Neutrophil (primary cell): ENCODE results near the gene ZBTB21.

ENCODE experiments used
- H3K27ac ChIP-seq: fragments of 200-600 bp; sonication (generic); 2 replicates; pipeline ENCODE4 v1.5.1; 2016; ENCODE audit warnings: mild to moderate bottlenecking, moderate library complexity
- H3K27me3 ChIP-seq: fragments of 200-600 bp; sonication (generic); 2 replicates; pipeline ENCODE4 v1.6.0; 2016; ENCODE audit warnings: mild to moderate bottlenecking
- H3K36me3 ChIP-seq: fragments of 200-600 bp; sonication (generic); 2 replicates; pipeline ENCODE4 v1.5.1; 2017
- H3K4me1 ChIP-seq, 2 experiments: fragments of 200-600 bp in 1 of 2; sonication (generic) in 1 of 2; 1 replicate in 1 of 2; 2 replicates in 1 of 2; pipeline versions ENCODE4 v1.5.1 to v1.6.1; 2013 to 2016; ENCODE audit warnings: low read depth in 1 of 2, low read length in 1 of 2, mild to moderate bottlenecking in 1 of 2, moderate library complexity in 1 of 2; ENCODE audit not compliant: control insufficient read depth in 1 of 2, insufficient read depth in 1 of 2
- H3K4me3 ChIP-seq, 2 experiments: fragments of 200-600 bp in 1 of 2; sonication (generic) in 1 of 2; 1 replicate in 1 of 2; 2 replicates in 1 of 2; pipeline ENCODE4 v1.5.1; 2013 to 2016; ENCODE audit warnings: low read depth in 1 of 2, low read length in 1 of 2, mild to moderate bottlenecking in 1 of 2, moderate library complexity in 1 of 2
- H3K9me3 ChIP-seq: fragments of 200-600 bp; sonication (generic); 2 replicates; pipeline ENCODE4 v1.5.1; 2016
- TF ChIP-seq, protein P1 (sequence below): fragments of 200-600 bp; sonication (generic); IDR thresholded peaks from 2 replicates; pipeline ENCODE4 v1.5.1; 2016; ENCODE audit warnings: antibody characterized with exemption

The ZBTB21 gene

DNA sequence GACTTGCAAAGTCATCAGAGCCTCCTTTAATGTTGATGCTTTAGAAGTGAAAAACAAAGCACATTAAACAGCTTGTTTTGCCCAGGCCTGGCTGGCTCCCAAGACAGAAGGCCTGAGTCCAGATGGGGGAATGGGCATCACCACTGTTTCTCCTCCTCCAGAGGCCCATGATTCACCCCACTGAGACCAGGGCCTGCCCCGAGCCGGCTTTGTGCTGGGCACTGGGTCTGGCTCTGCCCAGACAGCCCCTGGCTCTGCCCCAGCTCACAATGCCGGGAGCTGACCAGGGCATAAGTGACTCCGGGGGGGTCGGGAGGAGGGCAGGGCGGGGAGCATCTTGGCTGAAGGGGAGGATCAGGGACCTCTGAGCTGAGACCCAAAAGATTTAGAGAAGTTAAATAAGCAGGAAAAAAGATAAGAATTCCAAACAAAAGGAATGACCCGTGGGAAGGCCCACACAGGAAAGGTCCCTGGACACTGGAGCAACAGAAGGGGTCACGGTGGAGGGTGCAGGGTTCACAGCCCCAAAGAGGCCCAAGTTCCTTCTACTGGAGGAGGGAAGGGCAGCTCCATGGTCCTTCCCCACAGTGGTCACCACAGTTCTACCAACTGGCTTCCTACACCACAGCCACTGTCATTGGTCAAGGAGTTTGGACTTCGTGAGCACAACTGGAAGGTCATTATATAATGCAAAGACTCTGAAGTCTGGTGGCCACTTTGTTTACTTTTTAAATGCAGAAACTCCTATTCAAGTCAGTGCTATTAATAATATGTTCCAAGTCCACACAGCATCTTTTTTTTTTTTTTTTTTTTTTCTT lies 61.9 kb downstream of the ZBTB21 start:
- Histone ChIP-seq H3K36me3 (no peaks in the 10 kb centered on the region), H3K4me3 (no peak overlapping the region), H3K27me3 (peaks cover 26% of the 10 kb centered on the region), H3K4me1 (peaks cover 5 to 6% of the 10 kb centered on the region in 2 experiments), H3K9me3 (no peaks in the 10 kb centered on the region), H3K27ac (no peak overlapping the region)
- TF ChIP-seq, protein P1, sequence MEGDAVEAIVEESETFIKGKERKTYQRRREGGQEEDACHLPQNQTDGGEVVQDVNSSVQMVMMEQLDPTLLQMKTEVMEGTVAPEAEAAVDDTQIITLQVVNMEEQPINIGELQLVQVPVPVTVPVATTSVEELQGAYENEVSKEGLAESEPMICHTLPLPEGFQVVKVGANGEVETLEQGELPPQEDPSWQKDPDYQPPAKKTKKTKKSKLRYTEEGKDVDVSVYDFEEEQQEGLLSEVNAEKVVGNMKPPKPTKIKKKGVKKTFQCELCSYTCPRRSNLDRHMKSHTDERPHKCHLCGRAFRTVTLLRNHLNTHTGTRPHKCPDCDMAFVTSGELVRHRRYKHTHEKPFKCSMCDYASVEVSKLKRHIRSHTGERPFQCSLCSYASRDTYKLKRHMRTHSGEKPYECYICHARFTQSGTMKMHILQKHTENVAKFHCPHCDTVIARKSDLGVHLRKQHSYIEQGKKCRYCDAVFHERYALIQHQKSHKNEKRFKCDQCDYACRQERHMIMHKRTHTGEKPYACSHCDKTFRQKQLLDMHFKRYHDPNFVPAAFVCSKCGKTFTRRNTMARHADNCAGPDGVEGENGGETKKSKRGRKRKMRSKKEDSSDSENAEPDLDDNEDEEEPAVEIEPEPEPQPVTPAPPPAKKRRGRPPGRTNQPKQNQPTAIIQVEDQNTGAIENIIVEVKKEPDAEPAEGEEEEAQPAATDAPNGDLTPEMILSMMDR: no peak

DNA sequence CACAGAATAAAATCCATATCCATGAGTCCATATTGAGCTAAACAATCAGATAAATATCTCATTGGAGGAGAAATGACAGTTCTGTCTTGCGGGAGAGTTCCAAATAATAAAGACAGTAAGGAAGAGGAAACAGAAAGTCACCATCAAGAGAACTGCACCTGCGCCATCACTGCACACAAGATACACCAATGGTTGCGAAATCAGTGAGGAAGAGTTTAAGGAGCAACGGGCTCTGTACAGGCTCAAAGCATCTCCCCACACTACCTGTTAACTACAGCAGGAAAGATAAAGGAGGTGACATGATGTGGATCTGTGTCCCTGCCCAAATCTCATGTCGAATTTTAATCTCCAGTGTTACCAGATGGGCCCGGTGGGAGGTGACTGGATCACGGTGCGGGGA lies 64.2 kb downstream of the ZBTB21 start:
- Histone ChIP-seq H3K36me3 (no peaks in the 10 kb centered on the region), H3K9me3 (no peaks in the 10 kb centered on the region), H3K4me3 (no peak overlapping the region), H3K27ac (no peak overlapping the region), H3K4me1 (no peaks in the 10 kb centered on the region), H3K27me3 (peaks cover 3% of the 10 kb centered on the region)
- TF ChIP-seq, protein P1: no peak

DNA sequence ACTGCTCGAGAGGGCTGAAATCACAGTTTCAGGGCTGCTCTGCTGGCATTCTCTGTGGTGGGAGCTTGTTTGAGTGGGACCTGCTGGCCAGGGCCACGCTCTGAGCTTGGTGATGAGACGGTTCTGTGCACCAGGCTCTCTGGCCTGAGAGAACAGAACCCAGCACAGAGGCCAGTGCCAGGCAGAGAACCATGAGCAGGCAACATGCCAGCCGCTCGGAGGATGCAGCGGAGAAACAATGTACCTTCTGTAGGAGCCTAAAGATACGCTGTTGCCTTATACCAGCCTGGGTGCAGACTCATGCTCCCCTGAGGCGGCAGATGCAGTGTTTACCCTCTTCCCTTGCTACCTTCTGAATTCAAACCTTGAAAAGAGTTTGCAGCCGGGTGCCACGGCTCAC lies 66.3 kb downstream of the ZBTB21 start:
- no peaks in the 10 kb centered on the region for H3K36me3 ChIP-seq
- no peaks in the 10 kb centered on the region for H3K4me1 ChIP-seq
- no peak overlapping the region for H3K4me3 ChIP-seq
- H3K9me3 ChIP-seq: no peaks in the 10 kb centered on the region
- H3K27me3 ChIP-seq: no peaks in the 10 kb centered on the region
- TF ChIP-seq, protein P1: no peak
- H3K27ac ChIP-seq: no peak overlapping the region

DNA sequence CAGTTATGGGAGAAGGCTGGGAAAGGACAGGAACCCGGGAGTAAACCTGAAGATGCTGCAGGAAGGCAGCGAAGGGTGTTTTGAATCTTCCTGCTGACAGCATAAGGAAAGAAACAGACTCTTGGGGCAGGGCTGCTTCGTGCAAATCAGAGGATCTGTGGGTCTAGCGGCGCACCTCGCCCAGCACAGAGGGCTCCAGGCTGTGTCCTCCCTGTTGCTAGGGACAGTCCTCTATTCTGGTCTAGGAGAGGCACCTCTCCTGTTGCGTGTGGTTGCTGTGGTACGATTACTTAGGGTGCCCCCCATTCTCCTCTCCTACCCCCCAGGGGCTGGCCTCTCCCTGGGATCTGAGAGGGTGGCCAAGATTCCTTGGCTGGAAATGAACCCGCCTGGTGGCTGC lies 67.7 kb downstream of the ZBTB21 start:
- no peaks in the 10 kb centered on the region for H3K9me3 ChIP-seq
- no peaks in the 10 kb centered on the region for H3K27me3 ChIP-seq
- H3K4me1 ChIP-seq: no peaks in the 10 kb centered on the region
- TF ChIP-seq, protein P1: no peak
- H3K36me3 ChIP-seq: no peaks in the 10 kb centered on the region
- no peak overlapping the region for H3K27ac ChIP-seq
- H3K4me3 ChIP-seq: no peak overlapping the region

DNA sequence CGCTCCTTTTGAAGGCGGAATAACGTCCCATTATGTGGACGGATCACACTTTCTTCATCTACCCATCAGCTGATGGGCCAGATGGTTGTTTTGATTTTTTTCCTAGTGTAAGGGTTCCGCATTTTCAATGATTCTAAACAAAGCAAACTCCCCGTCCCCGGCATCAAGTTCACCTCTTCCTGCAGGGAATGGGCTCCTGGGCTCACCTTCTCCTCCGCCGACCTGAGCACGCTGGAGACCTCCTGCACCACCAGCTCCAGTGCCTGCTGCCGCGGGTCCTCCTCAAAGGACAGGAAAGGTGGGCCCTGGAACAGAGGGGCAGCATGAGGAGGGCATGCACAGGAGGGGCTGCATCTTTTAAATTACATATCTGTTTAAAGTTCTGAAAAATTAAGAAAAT lies 68.2 kb downstream of the ZBTB21 start:
- Histone ChIP-seq H3K9me3 (no peaks in the 10 kb centered on the region), H3K27me3 (no peaks in the 10 kb centered on the region), H3K4me3 (no peak overlapping the region), H3K4me1 (no peaks in the 10 kb centered on the region), H3K36me3 (no peaks in the 10 kb centered on the region), H3K27ac (no peak overlapping the region)
- TF ChIP-seq, protein P1: no peak
